ENCODE measurements around the gene CNNM4.

- no peak for TF ChIP-seq CTCF (IDR thresholded peaks at IDR 0.05; ENCODE audit: borderline replicate concordance, extremely low read depth, low read length, poor library complexity, severe bottlenecking)
- TF ChIP-seq EZH2 (IDR thresholded peaks at IDR 0.05; ENCODE audit: borderline replicate concordance, low read depth, low read length, severe bottlenecking): no peak
Measured at GRCh38 chr2:96823198-96823597, 62.5 kb downstream of the CNNM4 start.

All from DND-41 (cell line).